NCI-H345 treated with DMSO at 0.1 percent for 48 hours (cell line): ENCODE measurements around the gene LRPAP1.

ENCODE experiments used
- DNase-seq: peaks from one replicate; lab custom pipeline; 2025; ENCODE audit not compliant: unreplicated experiment; lab: John Stamatoyannopoulos, UW

Gene LRPAP1

DNA sequence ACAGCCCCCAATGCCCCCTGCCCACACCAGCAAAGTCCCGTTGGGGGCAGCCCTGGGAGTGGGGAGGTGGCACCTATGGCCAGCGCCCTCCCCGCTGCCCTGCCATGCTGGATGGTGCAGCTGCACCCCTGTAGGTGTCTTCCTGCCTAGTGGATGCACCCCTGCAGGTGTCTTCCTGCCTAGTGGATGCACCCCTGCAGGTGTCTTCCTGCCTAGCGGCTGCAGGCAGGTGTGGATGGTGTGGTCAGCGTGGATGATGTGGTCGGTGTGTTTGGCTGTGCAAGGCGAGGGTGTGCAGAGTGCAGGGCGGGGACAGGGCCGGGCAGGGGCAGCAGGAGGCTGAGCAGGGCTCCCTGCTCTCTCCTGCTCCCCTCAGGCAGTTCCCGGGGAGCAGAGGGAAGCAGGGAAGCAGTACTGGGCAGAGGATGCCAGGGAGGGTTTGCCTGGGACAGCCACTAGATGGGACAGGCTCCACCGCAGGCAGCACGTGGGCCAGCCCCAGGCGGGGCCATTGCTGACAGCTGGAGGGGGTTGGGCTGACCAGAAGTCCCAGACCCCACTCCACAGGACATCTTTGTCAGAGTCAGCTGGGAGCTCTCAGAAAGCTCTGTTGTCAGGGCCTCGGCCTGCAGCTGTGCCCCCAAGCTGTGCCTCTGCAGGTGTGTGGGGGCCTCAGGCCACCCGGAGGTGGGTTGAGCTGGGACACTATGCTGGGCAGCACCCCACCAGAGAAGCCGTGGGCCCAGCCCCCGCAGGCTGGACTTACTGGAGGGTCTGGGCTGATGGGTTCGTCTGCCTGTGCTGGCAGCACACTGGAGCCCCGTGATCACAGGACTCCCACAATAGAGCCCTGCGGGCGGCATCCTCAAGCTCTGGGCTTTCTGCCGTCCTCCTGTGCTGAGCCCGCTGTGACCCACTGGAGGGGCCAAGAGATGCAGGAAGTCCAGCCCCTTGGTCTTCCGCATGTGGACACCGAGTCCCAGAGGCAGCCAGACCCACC, 45.4 kb downstream of the LRPAP1 start:
- DNase-seq = no peak

DNA sequence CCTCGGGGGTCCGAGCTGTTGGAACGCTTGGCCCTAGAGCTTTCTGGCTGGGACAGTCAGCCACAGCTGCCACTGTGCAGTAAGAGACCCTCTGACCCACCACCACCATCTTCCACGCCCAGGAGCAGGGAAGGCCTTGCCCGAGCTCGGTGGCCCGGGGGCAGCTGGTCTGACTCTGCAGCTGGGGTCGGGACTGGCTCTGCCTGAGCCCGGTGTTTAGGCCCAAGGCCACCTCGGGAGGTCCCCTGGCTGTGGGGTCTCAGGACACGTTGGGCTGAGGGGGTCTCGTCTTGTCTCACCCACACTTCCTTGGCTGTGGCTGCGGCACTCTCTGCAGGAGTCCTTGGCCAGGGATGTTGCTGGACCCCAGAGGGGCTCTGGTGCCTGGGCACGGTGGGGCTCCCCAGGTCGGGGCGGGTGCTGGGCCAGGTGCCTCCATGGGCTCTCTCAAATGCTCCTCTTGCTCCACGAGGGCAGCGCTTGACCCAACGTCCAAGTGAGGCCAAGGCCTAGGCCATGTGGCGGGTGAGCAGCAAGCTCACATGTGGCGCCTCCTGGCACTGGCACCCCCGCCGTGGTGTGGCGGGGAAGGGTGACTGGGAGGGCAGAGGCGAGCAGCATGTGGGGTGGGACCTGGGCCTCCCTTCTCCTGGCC, 46.2 kb downstream of the LRPAP1 start:
- no peak for DNase-seq

DNA sequence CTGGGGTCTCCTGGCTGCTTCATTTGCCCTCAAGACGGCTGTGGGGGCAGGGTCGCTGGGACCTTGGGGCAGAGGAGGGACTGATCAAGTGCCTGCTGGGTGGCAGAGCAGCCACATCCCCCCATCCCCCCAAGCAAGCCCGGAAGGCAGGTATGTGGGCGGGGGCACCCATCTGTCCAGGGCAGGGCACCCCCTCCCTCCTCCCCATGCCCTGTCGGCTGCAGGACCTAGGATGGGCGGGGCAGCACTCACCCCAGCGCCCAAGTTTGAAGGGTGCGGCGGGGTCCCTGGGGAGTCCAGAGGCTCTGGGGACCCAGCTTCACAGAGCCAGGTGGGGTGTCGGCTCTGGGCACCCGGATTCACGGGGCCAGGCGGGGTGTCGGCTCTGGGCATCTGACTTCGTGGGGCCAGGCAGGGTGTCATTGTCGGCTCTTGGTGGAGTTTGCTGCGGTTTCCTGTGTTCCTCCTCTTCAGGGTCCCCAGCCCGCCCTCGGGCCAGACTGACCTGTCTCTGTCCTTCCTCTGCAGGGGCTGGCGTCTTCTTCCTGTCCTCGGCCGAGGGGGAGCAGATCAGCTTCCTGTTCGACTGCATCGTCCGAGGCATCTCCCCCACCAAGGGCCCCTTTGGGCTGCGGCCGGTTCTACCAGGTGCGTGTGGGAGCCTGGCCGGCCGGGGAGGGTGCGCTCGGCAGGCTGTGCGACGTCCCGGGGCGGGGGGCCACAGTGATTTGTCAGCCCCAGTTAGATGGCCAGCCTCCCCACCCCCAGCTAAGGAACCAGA, 47.0 kb downstream of the LRPAP1 start:
- no peak for DNase-seq

DNA sequence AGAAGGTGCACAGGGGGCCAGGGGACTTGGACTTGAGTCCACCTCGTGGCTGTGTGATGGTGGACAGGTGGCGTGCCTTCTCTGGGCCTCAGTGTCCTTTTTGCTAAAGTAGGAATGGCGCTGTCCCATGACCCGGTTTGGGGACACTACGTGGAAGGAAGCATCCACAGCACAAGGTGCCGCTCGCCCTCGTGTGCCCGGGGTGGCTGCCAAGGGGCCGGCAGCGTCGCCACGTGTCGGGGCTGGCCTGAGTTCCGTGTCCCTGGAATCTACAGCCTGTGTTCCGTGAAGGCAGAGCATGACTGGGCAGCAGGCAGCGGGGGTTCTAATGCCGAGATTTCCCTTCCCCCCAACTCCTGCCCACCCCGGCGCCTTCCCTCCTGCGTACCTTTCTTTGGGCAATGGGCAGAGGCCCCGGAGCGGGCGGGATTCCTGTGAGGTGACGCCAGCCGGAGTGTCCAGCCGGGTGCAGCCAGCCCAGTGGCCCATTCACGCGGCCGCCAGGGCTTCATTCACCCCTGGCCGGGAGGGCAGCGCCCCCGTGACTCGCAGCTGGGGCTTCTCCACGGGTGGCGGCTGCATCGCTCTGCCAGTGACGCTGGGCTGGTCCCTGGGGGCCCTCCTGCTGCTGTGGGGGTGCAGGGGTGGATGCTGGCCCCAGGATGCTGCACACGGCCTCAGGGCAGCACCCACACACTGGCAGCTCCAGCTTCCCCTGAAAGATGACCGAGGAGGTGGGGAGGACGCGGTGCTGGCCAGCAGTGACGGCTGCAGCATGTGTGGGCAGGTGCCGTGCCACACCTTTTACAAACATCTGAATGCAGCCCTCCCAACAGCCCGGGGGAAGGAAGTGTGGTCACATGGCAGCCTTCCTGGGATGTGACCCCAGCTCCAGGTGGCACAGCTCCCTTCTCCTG, 47.9 kb downstream of the LRPAP1 start:
- DNase-seq = peak; percentile 14

DNA sequence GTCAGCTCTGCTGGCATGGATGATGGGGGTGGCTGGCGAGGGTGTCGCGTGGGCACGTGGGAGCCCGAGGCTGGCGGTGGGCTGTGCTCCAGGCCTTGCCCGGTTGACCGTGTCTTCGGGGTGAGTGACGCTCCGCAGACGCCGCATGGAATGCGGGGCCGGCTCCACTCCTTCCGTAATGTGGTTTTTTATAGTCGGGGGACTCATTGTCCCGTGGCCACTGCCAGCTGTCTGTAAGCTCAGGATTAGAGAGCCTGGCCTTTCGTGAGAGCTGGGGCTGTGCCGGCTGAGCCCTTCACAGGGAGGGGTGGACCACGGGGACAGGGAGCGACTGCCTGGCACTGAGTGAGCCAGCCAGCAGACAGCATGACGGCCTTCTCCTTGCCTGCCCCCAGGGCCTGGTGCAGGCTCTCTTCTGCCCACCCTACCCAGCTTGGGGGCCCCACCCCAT, 48.7 kb downstream of the LRPAP1 start:
- DNase-seq = no peak

DNA sequence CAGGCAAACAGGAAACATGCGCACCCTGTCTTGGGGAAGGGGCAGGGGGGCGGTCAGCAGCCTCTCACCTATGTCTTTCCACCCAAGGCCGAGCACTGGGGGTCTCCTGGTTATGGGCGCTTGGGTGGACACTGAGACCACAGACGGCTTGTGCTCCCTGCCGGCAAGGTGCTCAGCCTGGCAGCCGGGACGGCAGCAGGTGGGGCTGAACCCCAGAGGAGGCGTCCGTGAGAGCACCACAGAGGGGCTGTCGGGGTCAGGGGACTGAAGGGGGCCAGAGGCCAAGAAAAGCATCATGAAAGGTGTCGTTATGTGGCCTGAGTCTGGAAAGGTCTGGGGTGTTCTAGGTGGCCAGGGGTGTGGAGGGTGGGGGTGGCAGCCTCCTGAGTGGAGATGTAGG, 49.5 kb downstream of the LRPAP1 start:
- DNase-seq = no peak

DNA sequence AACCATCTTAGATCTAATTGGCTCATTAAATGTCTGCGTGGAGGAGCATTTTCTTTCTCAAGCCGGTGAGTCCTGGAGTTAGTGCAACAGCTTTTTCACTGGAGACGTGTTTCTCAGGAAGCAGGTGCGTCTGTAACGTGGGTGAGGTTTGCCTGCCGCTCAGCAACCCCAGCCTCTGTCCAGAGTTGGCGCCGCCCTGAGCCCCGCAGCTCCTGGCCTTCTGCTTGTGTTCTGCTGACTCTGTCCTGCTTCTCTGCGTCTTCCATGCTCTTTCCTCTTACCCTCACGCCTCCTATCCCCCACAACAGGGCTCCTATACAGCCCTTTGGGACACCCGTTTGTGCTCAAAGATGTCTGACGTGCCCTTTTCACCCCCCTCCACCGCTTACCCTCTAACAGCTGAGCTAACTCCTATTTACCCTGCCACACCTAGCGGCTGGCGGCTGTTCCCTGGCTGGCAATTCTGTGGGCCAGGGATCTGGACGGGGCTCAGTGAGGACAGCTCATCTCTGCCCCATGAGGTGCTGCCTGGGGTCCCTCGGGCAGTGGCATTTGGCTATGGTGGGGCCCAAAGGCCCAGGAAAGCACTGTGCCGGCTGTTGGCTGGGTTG, 50.3 kb downstream of the LRPAP1 start:
- no peak for DNase-seq

DNA sequence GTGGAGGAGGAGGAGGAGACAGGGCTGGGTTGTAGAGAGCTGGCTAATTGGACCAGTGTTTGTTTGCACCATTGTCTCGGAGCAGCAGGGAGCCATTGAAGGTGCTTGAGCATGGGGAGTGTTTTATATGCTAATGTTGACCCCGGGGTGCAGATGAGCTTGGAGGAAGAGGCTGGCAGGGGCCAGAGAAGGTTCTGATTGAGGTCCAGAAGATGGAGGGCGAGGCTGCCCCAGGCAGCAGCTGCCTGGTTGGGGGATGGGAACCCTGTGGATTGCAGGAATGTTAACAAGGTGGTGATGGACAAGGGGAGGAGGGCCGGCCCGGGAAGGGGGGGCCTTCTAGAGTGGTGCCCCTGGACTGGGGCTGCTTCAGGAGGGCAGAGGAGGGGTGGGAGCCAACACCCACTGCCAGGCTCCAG, 51.1 kb downstream of the LRPAP1 start:
- DNase-seq = peak; percentile 27

DNA sequence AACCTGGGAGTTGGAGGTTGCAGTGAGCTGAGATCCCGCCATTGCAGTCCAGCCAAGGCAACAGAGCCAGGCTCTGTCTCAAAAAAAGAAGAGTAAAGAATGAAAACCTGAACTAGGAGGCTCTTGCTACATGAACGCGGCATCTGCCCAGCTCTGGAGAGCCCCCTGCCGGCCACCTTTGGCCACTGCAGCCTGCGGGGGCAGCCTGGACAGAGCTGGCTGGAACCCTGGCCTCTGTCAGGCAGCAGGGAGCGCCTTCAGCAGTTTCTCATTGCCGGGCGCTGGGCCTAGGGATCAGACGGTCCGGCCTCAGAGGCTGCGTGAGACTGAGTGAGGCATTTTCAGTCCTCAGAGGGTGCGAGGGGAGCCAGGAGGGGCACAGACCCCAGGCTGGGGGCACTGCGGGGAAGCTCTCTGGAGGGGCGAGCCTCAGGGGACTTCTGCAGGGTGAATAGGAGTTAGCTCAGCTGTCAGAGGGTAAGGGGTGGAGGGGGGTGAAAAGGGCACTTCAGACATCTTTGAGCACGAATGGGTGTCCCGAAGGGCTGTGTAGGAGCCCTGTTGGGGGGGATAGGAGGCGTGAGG, 51.6 kb downstream of the LRPAP1 start:
- DNase-seq = peak; percentile 38

DNA sequence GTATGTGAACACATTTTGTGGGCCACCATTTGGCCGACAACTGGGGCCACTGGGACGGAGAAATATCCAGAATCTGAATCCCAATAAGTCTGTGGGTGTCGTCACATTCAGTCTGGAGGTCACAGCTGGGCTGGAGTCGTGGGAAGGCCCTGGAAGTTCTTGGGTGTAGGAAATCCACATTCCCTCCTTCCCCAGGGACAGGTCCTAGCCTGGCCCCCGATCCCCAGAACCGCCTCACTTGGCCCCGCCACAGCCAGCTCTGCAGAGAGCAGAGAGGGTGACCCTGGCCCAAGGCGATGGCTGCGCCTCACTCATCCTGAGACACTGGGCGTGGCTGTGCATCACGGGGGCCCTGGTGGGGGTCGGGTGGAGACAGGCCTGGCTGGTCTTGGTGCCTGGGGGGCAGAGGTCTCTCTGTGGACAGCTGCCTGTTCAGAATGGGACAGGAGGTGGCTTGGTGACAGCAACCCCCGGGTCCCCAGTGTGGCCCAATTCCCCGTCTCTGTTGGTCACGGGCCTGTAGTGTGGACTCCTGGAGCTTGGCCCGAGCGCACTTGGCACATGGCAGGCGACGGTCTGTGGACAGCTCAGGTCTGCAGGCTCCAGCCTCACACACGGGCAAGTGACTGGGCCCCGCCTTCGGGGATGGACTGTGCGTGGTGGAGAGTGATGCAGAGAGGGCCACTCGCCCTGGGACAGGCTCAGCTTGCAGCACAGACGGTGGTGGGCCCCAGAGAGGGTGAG, 52.7 kb downstream of the LRPAP1 start:
- DNase-seq = no peak

DNA sequence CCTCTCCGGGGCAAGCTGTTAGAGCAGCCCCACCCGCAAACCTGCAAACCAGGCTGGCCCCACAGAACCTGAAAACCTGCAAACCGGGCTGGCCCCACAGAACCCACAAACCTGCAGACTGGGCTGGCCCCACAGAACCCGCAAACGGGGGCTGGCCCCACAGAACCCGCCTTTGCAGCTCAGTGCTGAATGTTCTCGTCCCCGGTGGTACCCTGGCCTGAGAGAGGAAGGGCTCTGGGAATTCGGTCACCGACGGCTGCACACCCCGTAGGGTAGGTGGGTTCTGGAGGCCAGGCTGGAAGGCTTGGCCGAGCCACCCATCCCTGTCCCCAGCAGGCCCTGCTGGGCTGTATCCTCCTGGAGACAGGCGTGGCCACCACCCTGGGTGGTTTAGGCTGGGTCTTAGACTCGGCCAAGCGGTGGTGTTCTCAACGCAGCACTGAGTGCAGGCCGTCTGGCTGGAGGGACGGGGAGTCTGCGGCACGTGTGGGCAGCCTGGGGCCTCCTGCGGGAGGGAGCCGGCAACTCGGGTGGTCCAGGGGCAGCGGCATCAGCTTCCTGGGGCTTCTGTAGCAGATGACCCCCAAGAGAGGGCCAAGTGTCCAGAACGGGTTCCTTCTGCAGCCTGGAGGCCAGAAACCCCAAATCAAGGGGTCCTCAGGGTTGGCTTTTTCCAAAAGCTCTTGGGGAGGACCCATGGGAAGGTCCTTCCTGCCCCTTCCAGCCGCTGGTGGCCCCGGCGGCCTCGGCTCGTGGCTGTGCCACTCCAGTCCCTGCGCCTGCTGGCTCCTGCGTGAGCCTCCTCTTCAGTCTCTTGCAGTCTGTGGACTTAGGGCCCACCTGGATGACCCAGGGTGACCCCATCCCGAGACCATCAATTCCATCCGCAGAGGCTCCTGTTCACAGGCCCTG, 53.5 kb downstream of the LRPAP1 start:
- DNase-seq = no peak

DNA sequence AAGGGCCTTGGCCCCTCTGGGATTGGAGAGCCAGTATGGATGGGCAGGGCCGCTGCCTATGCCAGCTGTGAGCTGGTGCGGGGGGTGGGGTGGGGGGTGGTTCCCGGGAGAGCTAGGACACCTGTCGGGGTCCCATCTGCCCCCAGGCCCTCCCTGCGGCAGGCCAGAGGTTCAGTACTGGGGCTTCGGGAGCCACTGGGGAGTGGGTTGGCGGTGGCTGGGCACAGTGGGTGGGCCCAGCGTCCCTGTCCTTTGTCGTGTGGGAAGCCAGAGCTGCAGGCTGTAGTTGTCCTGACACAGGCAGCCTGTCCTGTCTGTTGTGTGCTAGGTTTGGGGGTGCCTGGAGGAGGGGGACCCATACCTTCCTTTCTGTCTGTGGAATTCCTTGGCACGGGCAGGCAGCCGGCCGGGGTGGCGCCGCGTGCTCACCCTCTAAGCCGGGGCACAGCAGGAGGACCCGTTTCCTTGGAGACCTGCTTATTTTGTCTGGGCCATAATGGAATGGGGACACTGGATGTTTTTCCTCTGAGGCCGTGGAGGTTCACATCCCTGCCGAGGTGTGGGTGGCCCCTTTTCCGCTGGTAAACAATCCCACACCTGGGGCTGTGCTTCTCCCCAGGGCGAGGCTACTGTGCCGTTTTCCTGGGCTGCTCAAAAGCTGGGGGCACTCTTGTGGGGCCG, 54.3 kb downstream of the LRPAP1 start:
- DNase-seq = no peak

DNA sequence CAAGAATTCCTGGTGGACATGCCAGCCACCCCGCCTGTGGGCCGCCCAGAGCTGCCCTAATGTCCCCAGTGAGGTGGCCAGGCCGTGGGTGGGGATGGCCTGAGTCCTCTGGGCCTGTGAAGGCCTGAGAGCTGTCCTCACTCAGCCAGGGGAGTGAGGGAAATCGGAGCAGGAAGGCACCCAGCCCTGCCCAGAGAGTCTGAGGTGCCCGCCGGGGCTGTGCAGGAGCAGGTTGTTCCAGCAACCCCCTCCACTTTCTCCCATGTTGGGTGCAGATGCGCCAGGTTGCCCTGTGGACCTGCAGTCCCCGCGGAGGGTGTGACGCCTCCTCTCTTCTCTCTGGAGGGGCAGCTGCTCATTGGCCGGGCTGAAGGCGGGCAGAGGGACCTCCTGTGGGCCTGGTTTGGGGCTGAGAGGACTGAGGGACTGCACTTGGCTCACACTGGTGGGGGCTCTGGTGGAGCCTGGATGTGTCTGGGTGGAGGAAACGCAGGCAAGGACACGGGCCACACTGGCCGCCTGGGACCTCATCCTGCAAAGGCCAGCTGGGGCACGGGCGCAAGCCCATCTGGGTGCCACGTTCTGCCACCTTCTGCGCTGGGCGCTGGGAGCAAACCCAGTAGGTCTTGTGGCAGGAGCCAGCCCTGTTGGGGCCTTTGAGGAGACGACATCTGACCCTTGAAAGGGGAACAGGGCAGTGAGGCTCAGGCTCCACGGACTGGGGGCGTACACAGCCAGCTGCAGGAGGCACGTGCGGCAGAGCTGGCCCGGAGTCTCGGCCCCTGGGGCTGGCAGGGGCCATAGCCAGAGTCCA, 55.1 kb downstream of the LRPAP1 start:
- DNase-seq = no peak

DNA sequence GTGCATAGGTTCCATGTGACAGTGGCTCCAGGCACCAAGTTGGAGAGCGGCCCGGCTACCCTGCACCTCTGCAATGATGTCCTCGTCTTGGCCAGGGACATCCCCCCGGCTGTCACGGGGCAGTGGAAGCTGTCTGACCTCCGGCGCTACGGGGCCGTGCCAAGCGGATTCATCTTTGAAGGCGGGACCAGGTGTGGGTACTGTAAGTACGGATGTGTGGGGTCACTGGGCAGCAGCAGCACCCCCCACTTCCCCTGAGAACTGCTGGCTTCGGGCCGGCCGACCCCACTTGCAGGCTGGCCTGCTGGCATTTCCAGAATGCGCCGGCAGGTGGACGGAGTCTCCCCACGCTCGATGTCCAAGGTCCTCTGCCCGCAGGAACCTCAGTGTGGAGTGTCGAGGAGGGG, 55.9 kb downstream of the LRPAP1 start:
- DNase-seq = no peak

DNA sequence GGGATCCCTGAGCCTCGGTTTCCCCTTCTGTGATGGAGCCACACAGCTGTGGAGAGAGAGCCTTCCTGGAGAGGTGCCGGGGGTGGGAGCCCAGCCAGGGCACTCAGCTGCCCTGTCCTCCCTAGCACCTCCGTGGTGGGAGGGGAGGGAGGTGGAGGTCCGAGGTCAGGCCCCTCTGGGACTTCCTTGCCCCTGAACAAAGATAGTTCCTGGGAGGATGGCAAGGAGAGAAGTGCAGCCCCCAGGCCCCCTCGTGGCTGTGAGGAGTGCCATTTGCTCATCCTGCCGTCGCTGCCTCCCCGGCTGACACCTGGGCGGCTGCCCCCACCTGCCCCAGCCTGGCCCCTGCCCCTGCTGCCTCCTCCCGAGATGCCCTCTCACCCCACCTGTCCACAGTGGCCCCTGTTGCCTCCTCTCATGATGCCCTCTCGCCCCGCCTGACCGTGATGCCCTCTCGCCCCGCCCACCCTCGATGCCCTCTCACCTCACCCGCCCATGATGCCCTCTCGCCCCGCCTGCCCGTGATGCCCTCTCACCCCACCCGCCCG, 56.4 kb downstream of the LRPAP1 start:
- no peak for DNase-seq

DNA sequence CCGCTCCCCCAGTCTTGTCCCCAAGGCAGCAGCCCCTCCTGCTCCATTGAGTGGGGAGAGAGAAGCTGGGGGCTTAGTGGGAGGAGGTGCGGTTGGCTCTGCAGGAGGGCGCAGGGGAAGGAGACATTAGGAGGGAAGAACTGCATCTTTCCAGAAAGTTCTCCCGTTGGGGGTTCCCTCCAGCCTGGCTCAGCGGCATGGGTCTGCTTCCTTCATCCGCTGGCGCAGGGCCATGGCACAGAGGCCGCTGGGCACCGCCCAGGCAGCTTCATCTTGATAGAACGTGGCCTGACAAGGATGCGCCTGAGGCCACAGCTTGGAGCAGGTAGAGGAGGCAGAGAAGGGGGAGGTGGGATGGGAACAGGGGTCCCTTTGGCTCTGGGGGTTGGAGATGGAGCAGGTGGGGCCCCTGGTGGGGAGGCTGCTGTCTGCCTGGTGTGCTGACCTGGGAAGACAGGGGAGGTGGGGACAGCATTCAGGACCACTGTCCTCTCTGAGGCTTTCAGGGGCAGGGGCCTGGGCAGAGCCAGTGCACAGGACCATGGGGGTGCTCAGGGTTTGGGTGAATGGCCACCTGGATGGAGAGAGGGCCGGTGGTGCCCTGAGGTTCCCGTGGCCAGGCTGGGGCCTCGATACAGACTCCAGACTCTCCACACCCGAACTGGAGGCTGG, 57.0 kb downstream of the LRPAP1 start:
- no peak for DNase-seq
